ENCODE measurements around the gene TMEM54.

TMEM54 gene

DNA sequence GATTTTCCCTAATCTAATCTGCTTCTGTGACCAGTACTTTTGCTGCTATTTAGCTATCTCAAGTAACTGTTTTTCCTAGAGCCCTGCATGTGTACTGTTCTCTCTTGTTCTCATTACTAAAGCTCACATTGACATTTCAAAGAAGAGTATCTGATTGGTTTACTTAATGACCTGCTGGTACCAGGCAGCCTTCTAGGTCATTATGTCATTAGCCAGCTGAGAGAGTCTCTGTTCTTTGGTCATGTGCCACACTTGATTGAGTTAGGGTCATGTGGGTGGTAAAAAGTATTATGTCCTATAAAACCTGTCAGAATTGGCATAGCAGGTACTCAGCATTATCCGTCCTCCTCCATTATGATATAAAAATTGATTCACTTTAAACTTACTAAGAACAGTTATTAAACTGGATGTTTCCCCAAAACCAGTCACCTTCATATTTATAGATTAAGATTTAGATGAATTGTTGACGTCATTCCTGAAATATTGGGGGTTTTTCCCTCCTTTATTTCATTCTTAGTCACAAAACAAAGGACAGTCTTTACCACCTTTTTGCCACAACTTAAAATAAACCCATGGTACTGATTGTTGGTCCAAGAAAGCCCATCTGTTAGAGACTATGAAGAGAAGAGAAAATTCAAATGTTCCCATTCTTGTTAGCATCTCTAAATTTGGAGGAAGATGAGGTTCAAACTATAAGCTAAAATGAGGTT lies 52.7 kb downstream of the TMEM54 start:
- intact Hi-C loops (cut with DNase I), result no loop called here
- no peak for DNase-seq
